A673 (cell line): ENCODE results near the gene ADAMTS6. TPM values are rescaled to one million over a fixed set of nuclear protein-coding genes. Genes with fewer than 3 reads are reported as not detected.

Experiments
- BruUV-seq: library from RNA; stranded (reverse); fragments of 400-500 nt; replicated peaks from 2 replicates; lab custom pipeline; 2021; lab: Mats Ljungman, UMichigan
- CTCF ChIA-PET: fragments of 300-600 bp; sonication (Branson Sonifier 250); formaldehyde crosslinking; loops from one replicate; lab custom pipeline; 2022; ENCODE audit warnings: antibody characterized with exemption; lab: Charles Lee
- POLR2A ChIA-PET: fragments of 300-600 bp; sonication (Branson Sonifier 250); formaldehyde crosslinking; loops from one replicate; lab custom pipeline; 2022; ENCODE audit warnings: antibody characterized with exemption; ENCODE audit not compliant: low non-redundant PET; lab: Charles Lee
- DNase-seq: peaks from one replicate; pipeline ENCODE4 v3.0.0-alpha.2; 2015; ENCODE audit warnings: low spot score
- H3K27ac ChIP-seq: fragments of 200-600 bp; sonication (generic); 2 replicates; pipeline ENCODE4 v1.5.1; 2016; ENCODE audit warnings: mixed run types, low read depth, mild to moderate bottlenecking, mixed read lengths, antibody characterized with exemption, low read length; ENCODE audit not compliant: poor library complexity, severe bottlenecking
- H3K27me3 ChIP-seq: fragments of 200-600 bp; sonication (generic); replicated peaks from 2 replicates; pipeline ENCODE4 v1.6.1; 2017; ENCODE audit warnings: mixed run types, low read depth, mild to moderate bottlenecking, mixed read lengths, antibody characterized with exemption, low read length; ENCODE audit not compliant: insufficient read depth, poor library complexity
- H3K36me3 ChIP-seq: fragments of 200-600 bp; sonication (generic); 2 replicates; pipeline ENCODE4 v1.6.1; 2016; ENCODE audit warnings: mixed run types, mild to moderate bottlenecking, mixed read lengths, antibody characterized with exemption, low read length; ENCODE audit not compliant: insufficient read depth, poor library complexity, severe bottlenecking
- H3K4me1 ChIP-seq: fragments of 200-600 bp; sonication (generic); 2 replicates; pipeline ENCODE4 v1.6.1; 2017; ENCODE audit warnings: mixed run types, mild to moderate bottlenecking, mixed read lengths, antibody characterized with exemption, low read length; ENCODE audit not compliant: insufficient read depth, poor library complexity, severe bottlenecking
- H3K4me3 ChIP-seq: fragments of 200-600 bp; sonication (generic); 2 replicates; pipeline ENCODE4 v1.5.1; 2016; ENCODE audit warnings: low read depth, mixed run types, mild to moderate bottlenecking, mixed read lengths, low read length; ENCODE audit not compliant: poor library complexity, severe bottlenecking
- H3K9me3 ChIP-seq: fragments of 200-600 bp; sonication (generic); 2 replicates; pipeline ENCODE4 v1.6.1; 2016; ENCODE audit warnings: mixed run types, low read depth, mild to moderate bottlenecking, mixed read lengths, antibody characterized with exemption, low read length; ENCODE audit not compliant: poor library complexity, severe bottlenecking
- CTCF ChIP-seq: fragments of 300-800, 200-600 bp; sonication (generic); conservative IDR thresholded peaks from 2 replicates; pipeline ENCODE4 v1.5.1; 2017; ENCODE audit warnings: low read depth, mild to moderate bottlenecking, antibody characterized with exemption, low read length, moderate library complexity, mixed read lengths
- EZH2 ChIP-seq: fragments of 200-600 bp; sonication (generic); IDR thresholded peaks from 2 replicates; pipeline ENCODE4 v1.6.1; 2017; ENCODE audit warnings: borderline replicate concordance, low read depth, mild to moderate bottlenecking, mixed read lengths, antibody characterized with exemption, low read length; ENCODE audit not compliant: poor library complexity, severe bottlenecking
- intact Hi-C: fragments of 100-400 bp; cut with micrococcal nuclease; formaldehyde crosslinking; loops from one replicate; pipeline ENCODE4 v1.10.0; 2022; ENCODE audit not compliant: unreplicated experiment
- total RNA-seq: library from RNA; stranded (reverse); gene quantifications from 2 replicates; pipeline ENCODE4 v1.2.3, GENCODE V29; 2021

The ADAMTS6 gene
- total RNA-seq, 1 experiment from 2014 or later: 2.6 TPM

- H3K27ac ChIP-seq: no peak overlapping the region
- ChIA-PET POLR2A (no interaction called here), CTCF (no interaction called here)
Measured at GRCh38 chr5:65478336-65478735, 3.4 kb downstream of the ADAMTS6 start.

DNA sequence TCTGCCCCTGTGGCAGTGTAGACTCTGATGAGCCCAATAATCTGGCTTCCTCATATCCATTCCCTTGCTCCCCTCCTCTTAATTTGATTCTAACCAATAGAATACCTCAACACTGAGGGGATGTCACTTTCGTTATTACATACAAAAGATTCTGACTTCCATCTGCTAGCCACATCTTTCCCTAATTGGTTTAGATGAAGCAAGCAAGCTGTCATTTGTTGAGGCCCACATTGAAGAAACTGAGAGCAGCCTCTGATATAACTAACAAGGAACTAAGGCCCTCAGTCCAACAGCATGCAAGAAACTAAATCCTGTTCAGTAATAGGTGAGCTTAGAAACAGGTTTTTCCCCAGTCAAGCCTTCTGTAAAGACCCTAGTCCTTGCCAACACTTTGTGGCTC is 5.8 kb downstream of the ADAMTS6 start:
- no peaks in the 10 kb centered on the region for H3K27me3 ChIP-seq
- CTCF ChIA-PET: no interaction called here
- no peak overlapping the region for H3K4me3 ChIP-seq
- no peaks in the 10 kb centered on the region for H3K9me3 ChIP-seq
- no peaks in the 10 kb centered on the region for H3K4me1 ChIP-seq
- TF ChIP-seq CTCF (no peak), EZH2 (no peak)
- no peak for DNase-seq
- H3K27ac ChIP-seq: no peak overlapping the region
- POLR2A ChIA-PET: no interaction called here
- BruUV-seq: no TSS peak
- no peaks in the 10 kb centered on the region for H3K36me3 ChIP-seq
- intact Hi-C loops: no loop called here

More at GRCh38 chr5:65478336-65478735, 3.4 kb downstream of the ADAMTS6 start:
- Histone ChIP-seq H3K4me1 (peaks cover 6% of the 10 kb centered on the region), H3K4me3 (no peak overlapping the region), H3K27me3 (no peaks in the 10 kb centered on the region), H3K36me3 (no peaks in the 10 kb centered on the region), H3K9me3 (no peaks in the 10 kb centered on the region)
- DNase-seq: no peak
- TF ChIP-seq EZH2 (no peak), CTCF (no peak)
- intact Hi-C loops: no loop called here
- BruUV-seq: no TSS peak

GRCh38 chr5:65475336-65475735 is 6.4 kb downstream of the ADAMTS6 start:
- no peak overlapping the region for H3K4me3 ChIP-seq
- no peaks in the 10 kb centered on the region for H3K36me3 ChIP-seq
- no peak for DNase-seq
- ChIA-PET POLR2A (no interaction called here), CTCF (no interaction called here)
- intact Hi-C loops: no loop called here
- BruUV-seq: no TSS peak
- H3K9me3 ChIP-seq: no peaks in the 10 kb centered on the region
- no peaks in the 10 kb centered on the region for H3K4me1 ChIP-seq
- no peaks in the 10 kb centered on the region for H3K27me3 ChIP-seq
- H3K27ac ChIP-seq: no peak overlapping the region
- TF ChIP-seq CTCF: no peak
- no peak for TF ChIP-seq EZH2
